Amygdala (tissue), 56 donors: ENCODE results near the gene METTL26.

ENCODE experiments used
- DNase-seq, 56 donors: peaks; one replicate each; lab custom pipeline; 2025; lab: John Stamatoyannopoulos, UW

The METTL26 gene

DNA sequence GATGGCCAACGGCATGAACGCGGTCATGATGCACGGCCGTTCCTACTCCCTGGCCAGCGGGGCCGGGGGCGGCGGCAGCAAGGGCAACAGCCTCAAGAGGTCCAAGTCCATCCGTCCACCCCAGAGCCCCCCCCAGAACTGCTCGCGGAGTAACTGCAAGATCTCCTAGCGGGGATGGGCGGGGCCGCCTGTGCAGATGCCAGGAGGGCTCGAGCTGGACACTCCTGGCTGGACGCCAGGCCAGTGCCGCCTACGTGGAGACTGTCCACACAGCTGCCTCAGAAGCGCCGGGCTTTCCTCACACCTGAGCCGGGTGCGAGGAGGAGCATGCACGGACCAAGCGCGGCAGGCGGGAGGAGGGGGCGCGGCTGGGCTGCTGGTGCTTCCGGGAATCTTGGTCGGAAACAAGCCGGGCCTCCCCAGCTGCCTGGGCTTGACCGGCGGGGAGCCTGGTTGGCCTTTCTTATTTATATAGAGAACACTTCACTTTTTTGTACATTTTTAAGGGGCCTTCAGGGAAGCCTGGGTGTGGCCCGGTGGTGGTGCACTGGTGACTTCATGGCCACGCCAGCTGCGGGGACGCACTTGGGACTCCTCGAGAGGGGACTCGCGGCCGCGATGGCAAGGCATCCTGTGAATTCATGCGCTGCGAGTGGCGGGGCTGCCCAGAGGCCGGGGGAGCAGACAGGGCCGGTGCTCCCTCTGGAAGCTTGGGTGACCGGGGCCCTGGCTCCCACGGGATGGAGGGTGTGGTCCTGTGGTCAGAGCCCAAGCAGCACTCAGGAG lies 8.5 kb downstream of the METTL26 start:
- DNase-seq, result peak in 1 of 56 donors; percentile 46

DNA sequence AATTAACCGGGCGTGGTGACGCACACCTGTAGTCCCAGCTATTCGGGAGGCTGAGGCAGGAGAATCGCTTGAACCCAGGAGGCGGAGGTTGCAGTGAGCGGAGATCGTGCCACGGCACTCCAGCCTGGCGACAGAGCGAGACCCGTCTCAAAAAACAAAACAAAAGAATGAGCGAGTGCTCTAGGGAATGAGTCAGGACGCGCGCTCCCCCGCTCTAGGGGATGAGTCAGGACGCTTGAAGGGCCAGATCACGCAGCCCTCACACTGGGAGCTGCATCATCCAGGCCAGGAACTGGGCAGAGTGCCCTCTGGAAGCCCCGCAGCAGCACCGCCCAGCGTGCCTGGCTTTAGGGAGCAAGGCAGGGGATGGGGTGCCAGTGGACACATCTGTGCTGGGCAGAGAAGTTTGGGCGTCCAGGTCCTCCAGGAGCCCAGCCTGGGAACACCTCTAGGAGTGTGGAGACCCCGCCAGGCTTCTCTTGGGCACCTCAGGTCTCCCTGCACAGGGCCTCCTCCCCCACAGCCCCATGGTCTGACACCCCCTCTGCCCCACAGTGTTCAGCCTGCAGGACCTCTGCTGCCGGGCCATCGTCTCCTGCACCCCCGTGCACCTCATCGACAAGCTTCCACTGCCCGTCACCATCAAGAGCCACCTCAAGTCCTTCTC lies 9.2 kb downstream of the METTL26 start:
- DNase-seq, result peak in 11 of 56 donors; percentile 12 to 35 (median 18)

DNA sequence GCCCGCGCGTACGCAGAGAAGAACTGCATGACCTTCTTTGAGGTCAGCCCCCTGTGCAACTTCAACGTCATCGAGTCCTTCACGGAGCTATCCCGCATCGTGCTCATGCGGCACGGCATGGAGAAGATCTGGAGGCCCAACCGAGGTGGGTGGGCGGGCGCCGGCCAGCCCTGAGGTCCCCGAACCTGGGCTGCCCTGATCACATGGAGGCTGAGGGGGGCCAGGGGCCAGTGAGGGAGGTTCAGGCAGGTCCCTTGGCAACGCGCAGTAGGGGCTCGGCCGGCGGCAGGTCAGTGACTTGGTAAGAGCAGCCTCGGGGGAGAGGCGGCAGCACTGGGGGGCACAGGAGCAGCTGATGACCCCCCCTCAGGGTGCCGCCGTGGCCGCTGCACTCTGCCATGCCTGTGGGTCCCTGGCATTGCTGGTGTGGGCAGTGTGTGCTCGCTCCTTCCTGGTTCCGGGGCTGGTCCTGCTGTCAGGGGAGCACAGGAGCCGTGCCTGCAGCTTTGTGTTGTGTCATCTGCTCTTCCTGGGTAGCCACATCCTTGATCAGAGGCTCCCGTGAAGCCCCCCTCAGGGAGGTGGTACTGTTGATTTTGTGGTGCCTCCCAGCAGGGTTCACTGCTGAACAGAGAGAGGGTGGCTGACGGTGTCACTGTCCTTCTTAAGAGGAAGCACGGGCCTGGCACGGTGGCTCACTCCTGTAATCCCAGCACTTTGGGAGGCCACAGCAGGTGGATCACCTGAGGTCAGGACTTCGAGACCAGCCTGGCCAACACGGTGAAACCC lies 9.9 kb downstream of the METTL26 start:
- DNase-seq, result no peak

DNA sequence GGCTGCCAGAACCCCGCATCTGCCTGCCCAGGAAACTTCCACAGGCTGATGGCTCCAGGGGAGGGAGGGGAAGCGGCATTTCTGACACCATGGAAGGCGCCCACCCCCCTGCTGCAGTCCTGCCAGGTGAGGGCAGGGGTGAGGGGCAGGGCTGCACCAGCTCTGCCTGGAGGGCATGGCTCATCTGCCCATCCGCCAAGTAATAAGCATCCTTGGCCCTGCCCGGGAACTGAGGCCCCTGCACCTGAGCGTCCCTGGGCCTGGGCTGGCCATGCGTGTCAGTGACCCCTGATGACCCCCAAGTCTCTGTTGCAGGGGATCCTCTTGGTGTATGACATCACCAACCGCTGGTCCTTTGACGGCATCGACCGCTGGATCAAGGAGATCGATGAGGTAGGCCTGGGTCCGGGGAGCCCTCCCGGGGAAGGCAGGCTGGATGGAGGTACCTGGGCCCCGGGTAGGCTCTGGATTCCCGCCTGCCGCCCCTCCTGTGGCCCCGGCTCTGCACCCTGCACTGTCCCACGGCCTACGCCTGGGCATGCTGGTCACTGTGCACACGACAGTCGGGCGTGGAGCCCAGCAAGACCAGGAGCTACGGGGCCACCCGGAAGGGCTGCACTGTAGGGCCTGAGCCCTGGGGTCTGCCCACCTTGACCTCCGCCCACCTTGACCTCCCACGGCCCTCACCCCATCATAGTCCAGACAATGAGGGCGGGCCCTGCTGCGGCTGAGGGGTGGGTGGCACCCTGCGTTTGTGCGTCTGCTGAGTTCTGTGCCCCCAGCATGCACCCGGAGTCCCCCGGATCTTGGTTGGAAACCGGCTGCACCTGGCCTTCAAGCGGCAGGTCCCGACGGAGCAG lies 10.8 kb downstream of the METTL26 start:
- no peak for DNase-seq

DNA sequence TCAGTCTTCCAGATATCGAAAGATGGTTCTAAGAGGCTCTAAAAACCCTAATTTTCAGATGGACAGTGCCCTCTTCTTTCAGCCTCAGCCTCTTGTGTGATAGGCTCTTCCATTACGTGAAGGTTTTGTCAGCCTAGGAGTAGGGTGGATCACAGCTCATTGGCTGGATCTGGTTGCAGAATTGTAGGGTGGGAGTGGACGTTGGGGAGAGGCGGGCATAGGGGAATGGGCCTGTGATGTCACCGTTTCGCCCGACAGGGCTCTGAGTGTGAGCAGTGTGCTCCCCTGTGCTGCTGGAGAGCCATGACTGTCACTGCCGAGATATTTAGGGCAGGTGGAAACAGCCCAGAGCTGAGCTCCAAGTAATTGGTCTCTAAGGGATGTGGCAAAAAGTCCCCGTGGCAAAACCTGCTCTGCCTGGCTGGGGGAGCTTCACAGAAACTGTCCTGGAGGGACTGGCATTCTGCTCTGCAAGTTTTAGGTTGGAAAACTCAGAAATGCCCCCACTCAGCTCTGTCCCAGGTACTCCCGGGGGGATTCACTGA lies 11.5 kb downstream of the METTL26 start:
- DNase-seq, result no peak

DNA sequence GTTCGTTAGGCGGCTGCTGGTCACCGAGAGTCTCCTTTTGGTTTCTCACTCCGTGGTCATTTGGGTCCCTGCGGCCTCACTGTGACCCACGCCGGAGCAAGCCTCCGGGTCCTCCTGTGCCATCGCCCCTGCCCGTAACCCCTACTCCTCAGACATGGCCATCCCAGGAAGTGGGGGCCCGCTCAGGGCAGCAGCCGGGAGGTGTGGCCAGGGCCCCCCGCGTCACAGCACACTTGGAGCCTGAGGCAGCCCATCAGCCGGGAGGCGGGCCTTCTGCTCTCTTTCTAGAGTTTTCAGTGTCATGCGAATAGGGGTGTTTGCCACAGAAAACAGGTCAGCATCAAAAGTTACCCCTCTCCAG lies 13.2 kb downstream of the METTL26 start:
- no peak for DNase-seq

DNA sequence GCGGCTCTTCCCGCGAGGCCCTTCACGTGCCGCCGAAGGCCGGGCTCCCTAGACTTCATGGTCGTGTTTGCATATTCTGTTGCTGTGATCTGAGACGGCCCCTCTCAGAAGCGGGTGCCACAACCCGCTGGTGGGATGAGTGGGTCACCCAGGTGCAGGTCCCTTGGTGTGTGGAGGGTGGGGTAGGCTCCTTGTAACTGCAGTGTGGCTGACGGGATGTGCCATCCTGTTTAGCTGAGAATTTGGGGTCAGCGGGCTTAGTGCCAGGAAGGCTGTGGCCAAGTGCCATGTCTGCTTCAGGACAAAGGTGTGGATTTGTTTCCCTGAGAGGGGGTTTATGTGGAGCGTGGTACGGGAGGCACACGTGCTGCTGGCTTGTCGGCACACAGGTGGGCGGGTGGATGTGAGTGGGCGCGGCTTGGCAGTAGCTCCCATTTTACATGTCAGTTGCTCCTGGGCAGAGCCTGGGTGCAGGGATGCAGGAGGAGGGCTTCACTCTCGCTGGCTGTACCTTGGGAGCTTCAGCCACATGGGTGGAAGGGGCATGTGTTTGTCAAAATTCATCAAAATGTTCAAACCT lies 14.5 kb downstream of the METTL26 start:
- peak in 7 of 56 donors; percentile 9 to 42 (median 37) for DNase-seq

DNA sequence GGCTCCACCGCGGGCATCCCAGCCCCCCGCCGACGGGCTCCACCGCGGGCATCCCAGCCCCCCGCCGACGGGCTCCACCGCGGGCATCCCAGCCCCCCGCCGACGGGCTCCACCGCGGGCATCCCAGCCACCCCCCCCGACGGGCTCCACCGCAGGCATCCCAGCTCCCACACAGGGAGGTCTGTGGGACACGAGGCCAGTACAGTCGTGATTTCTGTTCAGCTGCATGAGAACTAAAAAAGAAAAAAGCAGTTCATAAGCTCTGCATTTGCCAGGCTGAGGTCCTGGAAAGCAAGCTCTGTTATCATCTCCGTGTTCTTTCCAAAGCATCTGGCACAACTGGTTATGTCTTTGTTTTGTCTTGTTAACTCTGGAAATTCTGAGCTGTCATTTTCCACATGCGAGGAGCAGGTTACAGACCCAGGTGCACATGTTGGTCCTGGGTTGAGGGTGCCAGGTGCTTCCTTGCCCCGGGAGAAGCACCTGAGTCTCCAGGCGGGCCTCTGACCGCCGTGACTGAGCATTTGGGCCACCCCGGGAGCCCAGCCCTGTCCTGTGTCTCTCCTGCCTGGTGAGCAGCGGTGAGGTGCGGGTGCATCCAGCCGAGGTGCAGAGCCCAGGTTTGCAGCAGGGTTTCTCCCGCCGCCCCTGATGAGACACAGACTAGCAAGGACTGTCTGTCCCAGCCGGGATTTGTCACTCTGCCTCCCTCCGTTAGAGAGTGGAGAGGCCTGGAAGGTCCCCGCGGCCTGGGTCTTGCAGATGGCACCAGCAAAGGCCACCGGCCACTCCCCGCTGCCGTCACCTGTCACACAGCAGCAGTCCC lies 15.2 kb downstream of the METTL26 start:
- no peak for DNase-seq

DNA sequence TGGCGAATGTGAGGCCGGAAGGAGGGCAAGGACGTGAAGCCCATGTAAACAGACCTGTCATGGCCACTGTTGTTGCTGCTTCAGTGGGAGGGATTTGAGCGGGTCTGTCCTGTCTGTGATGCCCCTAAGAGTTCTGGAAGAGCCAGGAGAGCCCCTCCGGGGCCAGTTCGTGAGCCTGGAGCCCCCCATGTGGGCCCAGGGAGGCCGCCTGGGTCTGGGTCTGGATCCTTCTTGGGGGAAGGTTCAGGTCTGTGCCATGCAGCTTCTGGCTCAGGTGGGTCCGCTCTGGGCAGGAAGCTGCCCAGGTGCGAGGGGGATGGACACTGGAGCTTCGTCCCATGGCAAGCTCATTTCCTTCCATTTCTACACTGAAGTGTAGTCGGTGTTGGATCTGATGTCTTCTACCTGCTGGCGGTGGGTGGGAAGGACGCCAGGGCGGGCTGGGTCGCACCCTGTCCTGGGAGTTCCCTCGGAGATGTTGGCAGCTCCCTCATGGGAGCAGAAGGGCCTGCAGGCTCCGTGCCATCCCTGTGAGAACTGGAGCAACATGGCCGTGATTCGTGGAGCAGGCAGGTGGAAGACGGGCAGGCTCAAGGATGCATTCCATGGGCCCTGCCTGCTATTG lies 16.5 kb downstream of the METTL26 start:
- DNase-seq, result no peak

DNA sequence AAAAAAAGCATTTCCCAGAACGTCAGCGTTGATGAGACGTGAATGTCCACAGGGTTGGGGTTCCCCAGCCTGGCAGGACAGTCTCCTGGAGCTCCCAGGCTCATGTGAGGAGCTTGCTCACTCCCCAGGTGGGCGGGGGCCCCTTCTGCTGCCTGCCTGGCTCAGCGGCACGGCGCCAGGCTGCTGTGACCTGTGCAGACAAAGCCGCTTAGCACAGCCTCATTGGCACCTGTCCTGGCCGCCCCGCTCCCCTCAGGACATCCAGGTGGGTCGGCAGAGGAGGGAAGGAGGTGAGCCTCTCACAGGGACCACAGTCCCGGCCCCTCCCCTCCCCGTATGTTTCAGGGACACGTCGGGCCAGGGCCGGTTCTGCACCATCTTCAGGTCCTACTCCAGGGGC lies 18.2 kb downstream of the METTL26 start:
- no peak for DNase-seq

DNA sequence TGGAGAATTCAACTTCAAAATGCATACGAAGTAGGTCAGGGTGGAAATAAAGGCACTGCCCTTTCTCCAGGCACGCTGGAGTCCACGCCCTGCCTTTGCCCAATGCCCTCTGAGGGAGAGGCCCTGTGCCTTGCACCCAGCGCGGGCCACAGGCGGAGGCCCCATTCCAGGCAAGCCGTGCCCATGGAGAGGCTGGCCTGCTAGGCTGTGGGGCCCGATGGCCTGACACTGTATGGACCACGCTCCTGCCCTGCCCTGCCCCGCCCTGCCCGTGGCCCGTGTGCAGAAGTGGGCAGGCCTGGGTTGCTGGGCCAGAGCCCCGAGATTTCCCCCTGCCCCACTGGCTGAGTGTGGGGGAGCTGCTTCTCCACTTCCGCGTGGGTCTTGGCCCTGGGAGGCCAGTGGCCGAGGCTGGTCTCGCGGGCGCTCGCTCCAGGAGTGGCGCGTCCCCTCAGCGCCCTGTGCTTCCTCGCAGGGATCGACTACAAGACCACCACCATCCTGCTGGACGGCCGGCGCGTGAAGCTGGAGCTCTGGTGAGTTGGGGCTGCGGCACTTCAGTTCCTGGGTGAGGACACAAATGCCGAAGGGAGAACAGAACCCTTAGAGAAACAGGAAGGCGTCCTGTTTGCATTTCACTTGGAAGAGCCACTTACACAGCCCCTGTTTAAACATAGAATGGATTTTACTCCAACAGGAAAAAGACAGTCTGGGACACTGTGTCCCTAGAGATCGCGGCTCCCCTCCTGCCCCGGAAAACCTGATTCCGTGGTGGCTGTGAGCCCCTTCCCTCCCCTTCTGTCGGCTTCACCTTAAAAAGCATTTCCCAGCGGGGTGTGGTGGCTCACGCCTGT lies 19.1 kb downstream of the METTL26 start:
- no peak for DNase-seq

DNA sequence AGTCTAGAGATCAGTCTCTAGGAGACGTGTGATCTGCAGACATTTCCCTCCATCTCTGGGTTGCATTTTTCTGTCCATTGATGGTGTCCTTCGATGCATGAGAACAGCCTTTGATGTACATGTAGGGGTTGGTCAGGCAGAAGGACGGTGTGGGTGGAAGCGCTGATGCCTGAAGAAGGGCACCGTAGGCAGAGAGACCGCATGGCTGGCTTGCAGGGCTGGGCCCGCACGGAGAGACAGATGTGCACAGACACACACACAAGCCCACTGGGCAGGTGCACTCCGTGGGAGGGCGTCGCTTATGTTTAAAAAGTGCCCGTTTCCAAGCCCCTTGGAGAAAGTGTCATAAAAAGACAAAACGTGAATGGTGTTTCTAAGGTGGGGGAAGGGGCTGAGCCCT lies 21.0 kb downstream of the METTL26 start:
- DNase-seq, result no peak

DNA sequence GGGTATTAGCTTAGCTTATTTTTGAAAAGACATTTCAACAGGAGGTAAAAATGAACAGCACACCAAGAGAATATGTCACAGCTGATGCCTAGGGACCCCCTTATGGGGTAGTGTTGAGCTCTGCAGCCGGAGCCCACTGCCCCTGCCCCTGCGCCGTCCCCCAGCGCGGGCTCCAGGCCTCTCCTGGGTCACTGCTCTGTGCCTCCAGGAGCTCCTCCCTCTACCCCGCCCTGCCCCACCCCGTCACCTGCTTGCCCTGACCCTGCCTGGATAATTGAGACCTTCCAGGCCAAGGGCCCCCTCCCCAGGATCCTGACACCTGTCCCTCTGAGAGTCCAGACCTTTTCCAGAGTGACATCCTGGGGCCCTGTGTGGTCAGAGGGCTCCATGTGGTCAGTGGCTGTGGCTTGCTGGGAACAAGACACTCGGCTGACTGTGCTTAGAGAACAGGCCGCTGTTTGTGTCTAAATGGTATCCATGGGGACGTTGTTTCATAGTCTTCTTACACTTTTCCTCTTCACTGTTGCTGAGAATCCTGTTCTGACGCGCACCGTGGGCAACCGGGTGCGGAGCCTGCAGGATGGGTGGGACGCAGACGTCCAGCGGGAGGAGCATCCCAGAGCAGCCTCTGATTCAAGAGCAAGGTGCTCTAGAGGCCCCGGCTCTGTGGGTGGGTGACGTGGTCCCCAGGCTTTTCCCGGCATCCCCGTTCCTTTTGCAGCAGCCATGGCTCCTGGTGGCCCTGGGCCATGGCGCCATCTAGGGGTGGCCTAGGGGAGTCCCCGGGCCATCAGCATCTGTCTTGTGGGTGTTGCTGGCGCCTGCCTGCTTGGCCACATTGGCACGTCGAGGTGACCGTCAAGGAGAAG lies 25.4 kb downstream of the METTL26 start:
- peak in 40 of 56 donors; percentile 13 to 76 (median 43) for DNase-seq

DNA sequence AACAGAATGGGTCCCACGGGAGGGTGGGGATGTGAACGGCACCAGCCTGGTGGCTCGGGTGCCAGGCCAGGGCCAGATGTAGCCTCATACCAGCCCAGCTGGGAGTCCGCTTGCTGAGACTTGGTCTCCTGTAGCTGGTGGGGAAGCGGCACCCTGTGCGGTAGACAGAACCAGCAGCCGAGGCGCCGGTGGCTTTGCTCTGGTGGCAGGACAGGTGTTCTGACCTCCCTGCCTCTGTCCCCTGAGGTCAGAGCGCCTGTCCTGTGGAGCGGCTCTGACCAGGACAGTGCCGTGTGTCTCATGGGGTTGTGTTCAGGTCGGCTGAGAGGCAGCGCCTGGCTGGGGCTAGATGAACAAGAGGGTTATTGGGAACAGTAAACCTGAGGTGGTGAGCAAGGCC lies 26.1 kb downstream of the METTL26 start:
- no peak for DNase-seq

DNA sequence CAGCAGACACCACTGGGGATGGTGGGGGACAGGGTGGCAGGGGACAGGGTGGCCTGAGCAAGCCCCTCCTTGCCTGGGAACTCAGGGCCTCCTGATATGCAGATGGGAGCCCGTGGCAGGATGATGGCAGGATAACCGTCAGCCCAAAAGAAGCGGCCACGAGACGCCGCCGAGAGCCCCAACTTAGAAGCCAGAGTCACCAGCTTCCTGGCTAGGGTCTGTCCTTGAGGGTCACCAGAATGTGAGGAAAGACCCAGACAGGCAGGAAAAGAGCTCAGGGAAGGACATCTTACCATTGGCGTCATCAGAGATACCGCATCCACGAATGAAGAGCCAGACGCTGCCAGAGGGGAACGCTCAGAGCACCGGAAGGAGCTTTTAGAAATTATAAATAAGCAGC lies 26.8 kb downstream of the METTL26 start:
- no peak for DNase-seq

DNA sequence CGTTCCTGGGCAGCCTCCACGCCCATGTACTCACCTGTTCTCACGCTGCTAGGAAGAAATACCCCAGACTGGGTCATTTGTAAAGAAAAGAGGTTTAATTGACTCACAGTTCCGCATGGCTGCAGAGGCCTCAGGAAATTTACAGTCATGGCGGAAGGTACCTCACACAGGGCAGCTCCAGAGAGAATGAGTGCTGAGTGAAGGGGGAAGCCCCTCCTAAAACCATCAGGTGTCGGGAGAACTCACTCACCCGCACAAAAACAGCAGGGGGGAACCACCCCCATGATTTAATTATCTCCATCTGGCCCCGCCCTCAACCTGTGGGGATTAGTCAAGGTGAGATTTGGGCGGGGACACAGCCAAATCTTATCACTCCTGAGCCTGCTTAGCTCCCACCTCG lies 28.1 kb downstream of the METTL26 start:
- no peak for DNase-seq
